Measurements from ENCODE around the gene SESN2. TPM values are rescaled to one million over a fixed set of nuclear protein-coding genes. Genes with fewer than 3 reads are reported as not detected.

Gene SESN2
- total RNA-seq, 1 experiment from 2014 or later, result 6.9 TPM

DNA sequence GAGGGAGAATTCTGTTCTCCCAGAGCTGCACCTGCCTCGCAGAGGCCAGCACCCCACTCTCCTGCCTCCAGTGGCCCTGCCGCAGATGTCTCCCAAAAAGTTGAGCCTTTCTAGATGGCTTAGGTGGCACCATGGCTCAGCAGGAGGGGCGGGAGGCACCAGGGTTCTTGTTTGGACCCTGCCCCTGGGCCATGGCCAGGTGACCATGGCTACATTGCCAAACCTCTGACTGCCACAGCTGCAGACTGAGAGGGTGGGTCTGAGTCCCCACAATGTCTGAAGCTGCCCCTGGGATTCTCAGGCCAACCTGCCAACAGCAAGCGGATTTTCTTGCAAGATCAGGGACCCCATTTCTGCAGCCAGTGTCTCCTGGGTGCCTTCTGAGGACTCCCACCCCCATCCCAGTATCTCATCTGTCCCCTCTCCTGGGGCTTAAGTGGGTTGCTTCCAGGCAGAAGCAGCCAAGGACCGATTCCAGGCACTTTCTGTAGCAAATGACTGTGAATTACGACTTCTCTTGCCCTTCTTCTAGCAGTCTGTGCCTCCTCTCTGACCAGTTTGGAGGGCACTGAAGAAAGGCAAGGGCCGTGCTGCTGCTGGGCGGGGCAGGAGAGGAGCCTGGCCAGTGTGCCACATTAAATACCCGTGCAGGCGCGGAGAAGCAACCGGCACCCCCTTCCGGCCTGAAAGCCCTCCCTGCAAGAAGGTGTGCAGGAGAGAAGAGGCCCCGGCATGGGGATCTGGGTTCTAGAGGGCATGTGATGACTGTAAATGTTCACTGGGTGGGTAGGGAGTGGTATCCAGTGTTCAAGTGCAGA lies 22.5 kb downstream of the SESN2 start:
- H3K4me3 ChIP-seq (ENCODE audit: low read length), result no peak overlapping the region
- no peak for TF ChIP-seq EZH2phosphoT487 (IDR thresholded peaks at IDR 0.05; ENCODE audit: borderline replicate concordance, low read length)
- TF ChIP-seq, protein P1, sequence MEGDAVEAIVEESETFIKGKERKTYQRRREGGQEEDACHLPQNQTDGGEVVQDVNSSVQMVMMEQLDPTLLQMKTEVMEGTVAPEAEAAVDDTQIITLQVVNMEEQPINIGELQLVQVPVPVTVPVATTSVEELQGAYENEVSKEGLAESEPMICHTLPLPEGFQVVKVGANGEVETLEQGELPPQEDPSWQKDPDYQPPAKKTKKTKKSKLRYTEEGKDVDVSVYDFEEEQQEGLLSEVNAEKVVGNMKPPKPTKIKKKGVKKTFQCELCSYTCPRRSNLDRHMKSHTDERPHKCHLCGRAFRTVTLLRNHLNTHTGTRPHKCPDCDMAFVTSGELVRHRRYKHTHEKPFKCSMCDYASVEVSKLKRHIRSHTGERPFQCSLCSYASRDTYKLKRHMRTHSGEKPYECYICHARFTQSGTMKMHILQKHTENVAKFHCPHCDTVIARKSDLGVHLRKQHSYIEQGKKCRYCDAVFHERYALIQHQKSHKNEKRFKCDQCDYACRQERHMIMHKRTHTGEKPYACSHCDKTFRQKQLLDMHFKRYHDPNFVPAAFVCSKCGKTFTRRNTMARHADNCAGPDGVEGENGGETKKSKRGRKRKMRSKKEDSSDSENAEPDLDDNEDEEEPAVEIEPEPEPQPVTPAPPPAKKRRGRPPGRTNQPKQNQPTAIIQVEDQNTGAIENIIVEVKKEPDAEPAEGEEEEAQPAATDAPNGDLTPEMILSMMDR (conservative IDR thresholded peaks at IDR 0.05; ENCODE audit: low read depth, low read length), result no peak
- TF ChIP-seq EZH2 (IDR thresholded peaks at IDR 0.05; ENCODE audit: low read length, unreplicated experiment), result no peak
- ATAC-seq, result no peak
- H3F3A ChIP-seq (ENCODE audit: low read length, unreplicated experiment), result no peaks in the 10 kb centered on the region
- no peak overlapping the region for H3K27ac ChIP-seq (ENCODE audit: low read length)
- intact Hi-C loops (cut with micrococcal nuclease), result no loop called here
- no TSS peak for BruUV-seq (replicated peaks)
- no peak overlapping the region for H3K4me2 ChIP-seq (ENCODE audit: low read length)
- no peaks in the 10 kb centered on the region for H3K9me3 ChIP-seq (ENCODE audit: low read length)
- H3K27me3 ChIP-seq (ENCODE audit: low read length), result no peaks in the 10 kb centered on the region
- no peaks in the 10 kb centered on the region for H3K9me2 ChIP-seq (replicated peaks; ENCODE audit: low read length)
- POLR2A ChIA-PET (ENCODE audit: unreplicated experiment), result no interaction called here
- H3K4me1 ChIP-seq (ENCODE audit: insufficient read depth, low read length), result no peaks in the 10 kb centered on the region
- H4K20me1 ChIP-seq (ENCODE audit: low read length), result no peaks in the 10 kb centered on the region
- CTCF ChIA-PET, result no interaction called here
- H3K9ac ChIP-seq (ENCODE audit: low read length), result no peak overlapping the region
- no peak overlapping the region for H2AFZ ChIP-seq (ENCODE audit: low read length)
- H3K79me2 ChIP-seq (ENCODE audit: low read length), result no peaks in the 10 kb centered on the region
- no peaks in the 10 kb centered on the region; the same call in 1 of the 2 replicates for H3K36me3 ChIP-seq (ENCODE audit: low read depth, low read length)
- DNase-seq, result no peak

DNA sequence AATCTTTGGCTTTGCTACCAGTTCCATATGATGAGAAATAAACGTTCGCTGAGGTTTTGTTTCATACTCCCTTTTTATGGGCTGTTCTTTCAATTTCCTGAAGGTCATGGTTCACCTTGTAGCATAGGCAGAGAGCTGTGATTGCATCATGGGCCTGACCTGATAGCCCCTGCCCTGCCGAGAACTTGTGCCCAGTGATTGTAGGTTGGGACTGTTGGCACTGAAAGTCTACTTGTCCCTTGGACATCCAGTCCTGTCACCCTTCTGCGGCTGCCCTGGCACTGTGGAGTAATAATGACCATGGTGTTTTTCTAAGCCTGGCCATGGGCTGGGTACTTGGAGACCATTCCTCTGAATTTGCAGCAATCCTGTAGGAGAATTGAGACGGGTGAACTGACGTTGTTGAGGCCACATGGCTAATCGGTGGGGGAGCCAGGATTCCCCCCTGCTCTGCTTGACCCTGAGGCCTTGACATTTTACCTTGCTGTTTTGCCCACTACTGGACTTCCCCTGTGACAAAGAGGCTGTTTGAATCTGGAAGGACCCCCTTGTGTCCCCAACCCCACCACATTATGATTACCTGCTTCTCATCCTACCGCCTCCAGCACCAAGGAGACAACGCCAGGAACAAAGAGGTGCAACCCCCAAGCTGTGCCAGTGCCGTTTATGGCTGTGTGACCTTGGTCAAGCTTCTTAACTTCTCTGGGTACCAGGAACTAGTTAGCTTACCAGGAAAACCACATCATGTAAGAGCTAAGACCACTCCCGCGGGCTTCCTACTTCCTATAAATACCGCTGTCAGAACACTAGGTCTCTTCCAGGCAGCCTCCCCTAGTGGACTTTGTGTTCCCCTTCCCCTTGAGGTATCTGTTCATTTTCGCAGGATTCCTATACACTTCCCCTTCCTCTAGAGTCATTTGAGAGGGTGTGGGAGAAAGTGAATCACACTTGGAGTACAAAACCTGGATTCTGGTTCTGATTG lies 23.4 kb downstream of the SESN2 start:
- no peaks in the 10 kb centered on the region; the same call in 1 of the 2 replicates for H3K36me3 ChIP-seq (ENCODE audit: low read depth, low read length)
- H2AFZ ChIP-seq (ENCODE audit: low read length), result no peak overlapping the region
- H3K27ac ChIP-seq (ENCODE audit: low read length), result no peak overlapping the region
- H3K4me2 ChIP-seq (ENCODE audit: low read length), result no peak overlapping the region
- H4K20me1 ChIP-seq (ENCODE audit: low read length), result no peaks in the 10 kb centered on the region
- ChIA-PET CTCF (no interaction called here), POLR2A (ENCODE audit: unreplicated experiment) (no interaction called here)
- no peak overlapping the region for H3K4me3 ChIP-seq (ENCODE audit: low read length)
- TF ChIP-seq, protein P1 (conservative IDR thresholded peaks at IDR 0.05; ENCODE audit: low read depth, low read length), result no peak
- TF ChIP-seq EZH2 (IDR thresholded peaks at IDR 0.05; ENCODE audit: low read length, unreplicated experiment), result no peak
- TF ChIP-seq EZH2phosphoT487 (IDR thresholded peaks at IDR 0.05; ENCODE audit: borderline replicate concordance, low read length), result no peak
- DNase-seq (no peak), ATAC-seq (no peak)
- no peaks in the 10 kb centered on the region for H3K9me3 ChIP-seq (ENCODE audit: low read length)
- BruUV-seq (replicated peaks), result TSS peak; percentile 3
- H3K9ac ChIP-seq (ENCODE audit: low read length), result no peak overlapping the region
- no peaks in the 10 kb centered on the region for H3K4me1 ChIP-seq (ENCODE audit: insufficient read depth, low read length)
- H3K79me2 ChIP-seq (ENCODE audit: low read length), result no peaks in the 10 kb centered on the region
- no peaks in the 10 kb centered on the region for H3F3A ChIP-seq (ENCODE audit: low read length, unreplicated experiment)
- intact Hi-C loops (cut with micrococcal nuclease), result no loop called here
- H3K27me3 ChIP-seq (ENCODE audit: low read length), result no peaks in the 10 kb centered on the region
- no peaks in the 10 kb centered on the region for H3K9me2 ChIP-seq (replicated peaks; ENCODE audit: low read length)
